GM10847 (cell line): Measurements from ENCODE around the gene FBXL17.

ENCODE experiments used
- POLR2A ChIP-seq: IDR thresholded peaks from 2 replicates; pipeline ENCODE4 v1.6.1; 2011; ENCODE audit not compliant: insufficient read length; ENCODE audit errors: extremely low read depth

Gene FBXL17

DNA sequence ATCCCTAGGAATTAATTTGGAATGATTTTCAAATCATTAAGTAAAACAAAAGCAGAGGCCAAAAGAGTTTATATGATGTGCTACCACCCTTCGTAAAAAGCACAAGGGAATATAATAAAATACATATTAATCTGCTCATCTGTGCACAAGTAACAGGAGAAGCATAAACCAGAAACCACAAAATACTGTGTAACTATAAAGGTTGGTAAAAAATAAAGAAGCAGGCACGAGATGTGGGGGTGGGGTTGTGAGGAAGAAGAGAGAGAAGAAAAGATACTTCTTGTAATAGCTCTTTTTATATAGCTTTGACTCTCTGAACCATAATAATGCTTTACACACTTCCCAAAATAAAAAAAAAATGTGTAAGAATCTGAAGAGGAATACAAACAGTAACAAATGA lies 496.3 kb downstream of the FBXL17 start:
- no peak for TF ChIP-seq POLR2A

DNA sequence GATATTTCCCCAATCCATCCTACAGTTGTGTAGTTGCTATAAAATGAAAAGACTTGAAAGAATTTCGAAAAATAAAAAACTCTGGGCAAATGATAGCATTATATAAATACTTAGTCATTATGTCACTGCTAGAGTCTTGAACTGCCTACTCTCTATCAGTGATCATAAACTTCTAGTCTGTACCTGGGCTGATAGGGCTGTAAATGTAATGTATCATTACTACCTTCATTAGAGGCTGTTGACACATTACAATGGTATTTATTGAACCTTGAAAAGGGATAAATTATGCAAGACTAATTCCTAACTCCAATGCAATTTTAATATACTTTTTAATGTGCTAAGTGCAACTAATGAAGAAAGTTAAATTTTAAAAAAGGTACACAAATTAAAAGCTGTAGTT lies 497.0 kb downstream of the FBXL17 start:
- no peak for TF ChIP-seq POLR2A

DNA sequence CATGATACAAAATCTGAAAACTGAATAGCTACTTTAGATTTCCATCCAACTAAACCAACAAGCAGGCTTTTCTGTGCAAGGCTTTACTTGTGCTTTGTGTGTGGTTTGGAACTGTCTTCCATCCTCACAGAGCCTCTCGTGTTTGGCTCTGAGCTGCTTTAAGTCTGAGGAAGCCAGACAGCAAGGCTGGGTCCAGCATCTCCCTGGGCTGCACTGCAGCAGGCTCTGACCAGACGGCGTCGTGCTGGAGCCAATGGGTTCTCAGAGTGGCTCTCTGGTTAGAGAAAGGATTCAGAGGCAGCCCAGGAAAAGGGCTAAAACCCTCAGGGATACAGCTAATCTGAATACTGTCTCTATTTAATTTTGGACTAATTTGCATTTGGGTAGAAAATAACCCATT lies 503.2 kb downstream of the FBXL17 start:
- no peak for TF ChIP-seq POLR2A

DNA sequence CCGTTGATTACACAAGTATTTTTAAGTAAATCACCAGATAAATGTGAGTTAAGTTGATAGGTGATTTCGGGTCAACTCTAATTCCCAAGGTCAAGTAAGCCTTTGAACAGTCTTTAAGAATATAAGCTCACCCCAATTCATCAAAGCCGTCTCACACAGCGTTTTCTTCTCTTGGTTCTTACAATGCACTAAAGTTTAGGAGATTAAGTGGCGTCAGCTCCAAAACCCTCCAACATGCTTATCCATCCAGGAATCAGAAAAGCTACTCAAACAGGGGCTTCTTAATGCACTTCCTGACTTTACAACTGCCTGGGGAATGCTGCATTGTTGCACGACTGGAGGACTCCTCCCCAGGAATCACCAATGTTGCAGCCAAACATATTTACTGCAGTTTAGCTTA lies 505.0 kb downstream of the FBXL17 start:
- TF ChIP-seq POLR2A, result no peak

DNA sequence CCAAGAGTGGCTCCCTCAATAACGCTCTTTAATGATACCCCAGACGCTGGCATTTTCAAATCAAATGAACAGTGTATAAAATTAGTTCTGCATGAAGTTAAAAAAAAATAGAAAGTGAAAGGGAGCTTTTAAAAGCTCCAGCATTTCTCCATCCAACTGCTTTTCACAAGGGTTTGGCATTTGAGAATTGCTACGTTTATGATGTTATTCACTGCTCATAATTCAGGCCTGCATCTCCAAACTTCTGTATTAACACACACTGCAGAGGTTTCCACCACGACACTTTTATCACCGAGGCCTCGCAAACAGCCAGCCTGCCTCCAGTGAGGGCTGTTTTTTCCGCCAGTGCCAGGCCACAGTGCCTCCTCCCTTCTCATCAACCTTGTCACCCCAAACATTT lies 505.6 kb downstream of the FBXL17 start:
- no peak for TF ChIP-seq POLR2A

DNA sequence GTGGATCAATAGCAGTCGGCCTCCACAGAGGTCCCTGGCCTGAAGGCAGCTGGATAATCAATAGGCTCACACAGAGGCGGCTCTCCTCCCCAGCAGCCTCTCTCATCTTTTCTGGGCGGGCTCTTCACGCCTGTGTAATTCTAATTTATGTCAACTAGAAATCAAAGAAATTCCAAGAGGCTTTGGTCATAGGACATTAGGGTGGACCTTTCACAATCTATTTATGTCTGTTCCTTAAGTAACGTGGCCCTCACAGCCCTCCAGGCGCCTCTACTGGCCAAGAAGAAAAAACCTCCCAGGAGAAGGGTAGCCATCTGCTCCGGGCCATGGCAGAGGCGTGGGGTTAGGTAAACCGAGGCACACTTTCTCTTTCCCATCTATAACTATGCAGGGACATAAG lies 506.1 kb downstream of the FBXL17 start:
- TF ChIP-seq POLR2A, result no peak

DNA sequence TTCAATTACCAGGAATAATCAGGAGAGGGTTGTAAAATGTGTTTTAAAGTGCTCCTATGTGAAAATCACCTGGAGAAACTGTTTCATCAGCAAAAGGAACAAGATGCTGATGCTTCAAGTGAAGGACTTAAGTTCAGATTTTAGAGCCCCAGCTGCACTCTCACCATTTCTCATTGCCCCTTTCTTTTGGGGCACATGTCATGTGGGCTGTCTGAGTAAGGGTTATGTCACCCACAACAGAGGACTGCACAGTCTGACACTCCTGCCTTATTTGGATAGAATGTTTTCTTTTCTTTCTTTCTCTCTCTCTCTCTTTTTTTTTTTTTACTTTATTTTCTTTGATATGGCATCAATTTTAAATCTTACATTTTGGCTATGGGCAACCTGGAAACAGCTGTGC lies 507.1 kb downstream of the FBXL17 start:
- TF ChIP-seq POLR2A, result no peak

DNA sequence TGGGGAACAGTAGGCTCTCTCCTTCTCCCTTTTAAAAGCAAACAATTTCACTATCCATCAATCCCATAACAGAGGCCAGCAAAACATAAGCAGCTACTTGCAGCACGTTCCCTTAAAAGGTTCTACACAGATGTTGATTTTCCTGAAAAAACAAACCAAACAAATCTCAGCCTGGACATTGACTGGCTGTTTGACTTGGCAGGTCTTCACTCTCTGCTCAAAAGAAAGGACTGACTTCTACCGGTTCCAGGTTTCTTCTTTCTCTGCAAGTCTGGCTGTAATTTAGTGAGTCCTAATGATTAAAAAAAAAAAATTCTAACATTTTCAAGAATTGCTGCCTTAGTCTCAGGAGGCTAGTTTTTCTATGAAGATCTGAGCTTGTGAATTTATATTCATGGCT lies 508.0 kb downstream of the FBXL17 start:
- no peak for TF ChIP-seq POLR2A

DNA sequence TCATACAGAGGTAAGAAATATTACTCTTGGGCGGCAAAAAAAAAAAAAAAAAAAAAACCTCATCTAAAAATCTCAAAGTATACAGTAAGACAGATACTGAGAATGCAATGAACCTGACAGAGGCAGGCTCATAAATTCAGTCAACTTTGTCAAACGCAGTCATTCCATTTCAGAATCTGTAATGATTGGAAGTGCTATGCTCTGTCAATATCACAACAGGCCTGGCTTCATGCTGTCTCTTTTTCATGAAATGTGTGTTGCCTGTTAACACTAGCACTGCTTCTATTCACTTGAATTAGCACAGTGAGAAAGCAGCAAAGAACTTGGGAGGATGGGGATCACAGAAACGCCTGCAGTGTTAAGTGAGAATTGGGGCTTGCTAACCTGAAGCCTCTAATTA lies 510.9 kb downstream of the FBXL17 start:
- no peak for TF ChIP-seq POLR2A

DNA sequence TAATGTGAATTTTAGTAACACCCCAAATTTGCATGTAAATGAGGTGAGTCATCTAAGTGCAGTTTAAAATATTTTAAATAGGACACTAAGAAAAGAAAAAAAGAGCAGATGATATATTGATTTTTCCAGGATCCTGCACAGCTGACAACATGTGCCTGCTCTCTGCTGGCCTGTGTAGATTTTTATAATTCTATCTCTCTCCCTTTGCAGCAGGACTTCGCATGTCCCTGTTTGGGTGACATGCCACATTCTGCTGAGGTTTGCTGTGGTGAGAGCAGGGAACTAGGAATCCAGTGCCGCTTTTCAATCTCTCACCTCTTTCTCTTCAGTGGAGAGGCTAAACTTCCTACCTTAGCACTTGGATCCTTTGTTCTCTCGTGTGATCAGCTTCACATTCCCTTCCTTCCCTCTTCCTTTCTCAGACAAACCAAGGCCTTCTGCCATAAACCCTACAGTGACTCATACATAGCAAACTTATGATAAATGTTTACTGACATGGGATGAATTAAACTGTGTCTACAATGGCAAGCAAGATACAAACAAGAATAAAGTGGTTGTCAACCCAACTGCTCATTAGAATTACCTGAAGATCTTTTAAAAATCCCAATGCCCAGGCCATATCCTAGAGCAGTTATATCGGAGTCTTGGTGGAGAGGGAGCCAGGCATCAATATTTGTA lies 512.3 kb downstream of the FBXL17 start:
- TF ChIP-seq POLR2A, result no peak

DNA sequence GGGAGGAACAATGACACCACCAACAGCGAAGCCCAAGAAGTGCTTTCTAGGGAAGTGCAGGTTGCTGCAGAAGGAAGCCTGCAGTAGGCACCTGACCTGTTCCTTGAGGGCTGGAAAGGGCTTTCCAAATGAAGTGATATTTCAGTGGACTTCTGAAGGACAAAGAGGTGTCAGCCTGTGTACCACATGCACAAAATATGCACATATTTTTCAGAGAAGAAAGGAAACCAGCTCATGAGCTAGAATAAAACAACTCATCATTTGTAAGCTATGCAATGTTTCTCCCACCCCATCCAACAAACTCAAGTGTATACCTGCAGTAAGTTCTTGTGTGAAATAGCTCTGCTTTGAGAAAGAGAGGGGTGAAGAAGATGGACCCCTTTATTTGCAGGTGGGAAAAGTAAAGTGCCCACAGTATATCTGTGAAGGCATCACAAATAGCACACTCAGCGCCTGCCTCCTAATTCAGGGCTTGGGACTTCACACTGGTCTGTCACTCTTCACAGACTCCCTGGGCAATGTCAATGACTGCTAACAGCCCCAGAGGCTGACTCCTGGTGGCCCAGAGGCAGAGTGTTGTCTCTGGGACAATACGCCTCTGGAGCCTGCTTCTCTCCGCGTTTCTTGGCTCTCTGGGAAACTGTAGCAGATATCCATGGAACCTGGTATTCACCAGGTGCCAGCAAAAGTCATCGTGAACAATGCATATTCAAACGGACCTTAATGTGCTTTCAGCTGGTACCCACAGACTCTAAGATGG lies 513.1 kb downstream of the FBXL17 start:
- TF ChIP-seq POLR2A, result no peak

DNA sequence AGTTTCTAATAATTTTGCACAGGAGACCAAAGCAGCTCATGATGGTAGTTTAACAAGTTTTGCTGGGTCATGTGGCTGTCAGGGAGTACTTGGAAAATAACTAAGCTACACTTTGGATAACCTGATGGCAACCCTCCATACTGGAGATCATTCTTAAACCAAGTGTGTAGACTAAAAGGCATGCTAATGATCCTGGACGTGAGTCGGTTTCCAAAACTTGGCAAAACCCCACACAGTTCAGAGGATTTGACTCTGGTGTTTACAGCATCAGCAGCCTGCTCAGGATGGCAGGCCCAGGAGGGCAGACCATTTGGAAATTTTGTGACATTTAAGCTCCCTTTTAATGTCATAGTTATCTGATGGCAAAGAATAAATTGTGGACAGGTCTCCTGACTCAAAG lies 514.6 kb downstream of the FBXL17 start:
- no peak for TF ChIP-seq POLR2A

DNA sequence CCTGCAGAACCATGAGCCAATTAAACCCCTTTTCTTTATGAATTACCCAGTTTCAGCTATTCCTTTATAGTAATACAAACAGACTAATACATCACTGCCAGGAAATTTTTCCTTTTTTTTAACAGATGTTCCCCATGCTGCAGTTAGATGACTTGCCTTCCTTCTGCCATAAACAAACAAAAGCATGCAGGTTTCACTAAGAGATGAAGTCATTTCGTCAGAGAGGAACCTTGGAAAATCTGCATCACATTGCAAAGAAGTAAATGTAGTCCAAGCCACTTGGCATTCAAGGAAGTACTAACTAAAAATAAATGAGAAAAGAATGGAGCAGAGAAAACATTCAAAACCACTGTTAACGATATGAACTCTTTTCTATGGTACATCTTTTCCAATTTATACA lies 517.1 kb downstream of the FBXL17 start:
- no peak for TF ChIP-seq POLR2A

DNA sequence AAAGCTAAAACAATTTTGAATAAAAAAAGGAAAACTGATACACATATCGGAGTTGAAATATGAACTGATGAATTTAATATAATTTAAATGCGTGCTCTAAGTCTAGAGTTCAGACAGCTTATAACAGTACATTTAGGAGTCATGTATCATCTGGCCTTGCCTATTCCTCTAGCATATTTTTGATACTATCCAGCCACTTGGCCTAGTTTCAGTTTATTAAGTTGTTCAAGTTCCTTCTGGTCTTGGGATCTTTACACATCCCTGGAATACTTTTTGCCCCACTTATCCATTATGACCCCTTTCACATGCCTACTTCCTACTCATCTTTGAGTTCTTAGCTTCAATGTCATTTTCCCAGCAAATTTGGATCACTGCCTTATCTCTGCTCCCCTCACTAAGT lies 518.8 kb downstream of the FBXL17 start:
- TF ChIP-seq POLR2A, result no peak

DNA sequence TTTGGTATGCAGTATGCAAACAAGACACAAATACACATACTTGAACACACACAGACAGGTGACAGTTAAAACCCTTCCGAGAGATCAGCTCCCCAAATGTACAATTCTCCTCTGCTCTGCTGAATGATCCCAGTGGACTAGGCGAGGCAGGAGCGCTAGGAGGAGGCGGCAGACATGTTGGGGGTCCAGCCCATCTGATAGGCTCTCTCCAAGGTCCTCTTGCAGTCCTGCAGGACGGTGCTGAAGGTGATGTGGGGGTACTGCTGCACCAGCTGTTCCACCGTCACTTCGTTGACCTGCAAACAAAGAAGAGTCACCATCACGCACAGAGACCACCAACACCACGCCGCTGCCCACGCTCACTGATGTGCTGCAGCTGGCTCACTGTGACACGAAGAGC lies 520.3 kb downstream of the FBXL17 start:
- no peak for TF ChIP-seq POLR2A

DNA sequence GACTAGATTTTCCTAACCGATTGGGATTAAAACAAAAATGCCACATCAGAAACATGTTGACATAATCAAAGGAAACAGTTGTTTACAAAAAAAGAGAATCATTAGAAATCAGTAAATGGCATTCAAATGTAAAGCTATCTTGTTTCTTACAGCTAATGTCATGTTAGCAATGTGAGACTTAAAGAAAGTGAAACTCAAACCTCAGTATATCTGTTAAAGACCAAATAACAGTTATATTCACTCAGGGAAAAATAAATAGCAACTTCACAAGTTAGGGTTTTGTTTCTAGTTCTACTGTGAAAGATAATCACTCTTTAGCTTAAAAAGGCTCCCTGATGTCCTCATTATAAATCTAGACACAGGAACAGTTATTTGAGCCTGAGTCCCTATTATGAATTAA lies 521.9 kb downstream of the FBXL17 start:
- TF ChIP-seq POLR2A, result no peak

DNA sequence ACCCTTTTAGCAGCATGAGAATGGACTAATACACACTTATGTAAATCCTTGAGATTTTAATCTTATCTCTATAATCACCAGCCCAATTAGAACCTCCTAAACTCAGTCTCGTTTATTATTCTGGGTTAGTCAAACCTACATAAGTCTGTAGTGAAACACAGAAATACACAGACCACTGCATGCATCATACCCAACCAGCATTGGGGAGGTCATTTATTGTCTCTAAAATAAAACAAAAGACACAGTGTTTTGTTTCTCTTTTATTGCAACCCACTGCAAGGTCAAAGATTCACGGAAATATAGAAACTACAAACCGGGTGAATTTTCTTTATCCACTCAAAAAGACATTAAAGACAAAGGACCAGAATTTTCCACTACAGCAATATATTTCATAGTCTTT lies 523.1 kb downstream of the FBXL17 start:
- TF ChIP-seq POLR2A, result no peak

DNA sequence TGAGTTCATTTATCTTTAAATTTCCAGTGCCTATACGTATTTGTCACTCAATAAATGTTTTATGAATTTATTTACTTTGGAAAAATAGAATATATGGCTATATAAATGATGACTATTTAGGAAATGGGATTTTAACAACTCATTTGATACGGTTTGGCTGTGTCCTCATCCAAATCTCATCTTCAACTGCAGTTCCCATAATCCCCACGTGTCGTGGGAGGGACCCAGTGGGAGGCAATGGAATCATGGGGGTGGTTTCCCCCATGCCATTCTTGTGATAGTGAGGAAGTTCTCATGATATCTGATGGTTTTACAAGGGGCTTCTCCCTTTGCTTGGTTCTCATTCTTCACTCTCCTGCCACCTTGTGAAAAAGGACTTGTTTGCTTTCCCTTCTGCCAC lies 523.6 kb downstream of the FBXL17 start:
- no peak for TF ChIP-seq POLR2A

DNA sequence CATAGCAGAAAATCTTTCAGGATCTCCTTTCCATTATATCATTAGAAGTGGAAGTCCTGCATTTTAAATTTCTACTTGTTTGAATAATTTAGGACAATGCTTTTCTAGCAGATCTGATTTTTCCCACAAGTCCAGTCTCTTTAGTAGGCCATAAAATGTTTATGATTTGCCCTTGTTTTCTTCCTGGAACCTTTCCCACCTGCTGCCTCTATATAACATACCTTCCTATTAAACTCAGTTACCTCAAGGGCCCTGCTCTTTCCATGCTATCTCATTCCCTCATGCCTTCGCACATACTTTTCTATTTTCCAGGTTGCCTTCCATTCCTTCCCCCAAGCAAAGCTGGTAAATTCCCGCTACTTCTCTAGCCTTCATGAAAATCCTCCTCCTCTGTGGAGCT lies 524.1 kb downstream of the FBXL17 start:
- TF ChIP-seq POLR2A, result no peak
